Lung microvascular endothelial cell (primary cell): ENCODE results near the gene MUC22. TPM values are rescaled to one million over a fixed set of nuclear protein-coding genes. Genes with fewer than 3 reads are reported as not detected.
A peak's percentile ranks its signal among the peaks of the same experiment; 100 is the strongest.
"Not testable (repeated sequence)": the region's sequence is repeated elsewhere in the genome, so short reads cannot be mapped to it uniquely, and the experiment has no call there.

Experiments used
- DNase-seq, 2 donors: peaks; one replicate each; pipeline versions ENCODE4 v3.0.0 to v3.0.0-alpha.2; 2010; ENCODE audit warnings: low read depth in 2 of 2
- total RNA-seq: library from RNA; depleted of rRNA; stranded (reverse); fragments of >200 nt; gene quantifications from 2 replicates; pipeline ENCODE4 v1.2.1, GENCODE V29; 2014

The MUC22 gene
- total RNA-seq, 1 donor from 2014 or later: not detected

DNA sequence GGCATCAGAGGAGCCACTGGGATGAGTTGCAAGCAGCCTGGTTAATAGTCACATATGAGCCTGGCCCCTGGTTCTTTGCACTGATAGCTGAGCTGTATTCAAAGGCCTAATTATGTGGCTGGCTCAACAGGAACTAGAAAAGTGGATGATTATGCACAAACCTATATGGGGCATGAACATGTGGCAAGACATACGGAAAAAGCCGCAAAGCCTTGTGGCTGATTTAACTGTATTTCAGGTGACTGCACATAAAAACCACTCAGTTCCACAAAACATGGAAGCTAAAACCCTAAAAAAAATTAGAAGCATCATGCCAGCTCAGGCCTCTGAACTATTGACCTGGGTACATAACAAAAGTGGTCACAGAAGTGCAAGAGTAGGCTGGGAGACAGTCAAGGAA, 13.0 kb upstream of the MUC22 start:
- no peak for DNase-seq

DNA sequence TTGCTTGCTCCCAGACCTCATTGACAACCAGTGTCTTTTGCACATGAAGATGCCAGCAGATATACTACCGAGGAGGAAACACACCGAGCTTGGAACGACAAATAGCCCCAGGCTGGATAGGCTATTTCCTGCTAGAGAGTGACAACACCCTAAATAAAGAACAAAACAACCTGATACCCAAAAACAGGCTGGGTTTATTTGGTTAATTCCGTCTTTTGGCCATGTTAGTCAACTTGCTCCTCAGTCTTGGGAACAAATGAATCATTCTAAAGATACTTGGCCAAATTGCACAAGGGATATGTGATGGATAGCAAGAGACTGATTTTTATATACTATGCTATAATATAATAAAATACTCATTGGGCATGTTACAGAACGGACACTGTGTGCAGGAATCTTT, 11.5 kb upstream of the MUC22 start:
- no peak for DNase-seq

DNA sequence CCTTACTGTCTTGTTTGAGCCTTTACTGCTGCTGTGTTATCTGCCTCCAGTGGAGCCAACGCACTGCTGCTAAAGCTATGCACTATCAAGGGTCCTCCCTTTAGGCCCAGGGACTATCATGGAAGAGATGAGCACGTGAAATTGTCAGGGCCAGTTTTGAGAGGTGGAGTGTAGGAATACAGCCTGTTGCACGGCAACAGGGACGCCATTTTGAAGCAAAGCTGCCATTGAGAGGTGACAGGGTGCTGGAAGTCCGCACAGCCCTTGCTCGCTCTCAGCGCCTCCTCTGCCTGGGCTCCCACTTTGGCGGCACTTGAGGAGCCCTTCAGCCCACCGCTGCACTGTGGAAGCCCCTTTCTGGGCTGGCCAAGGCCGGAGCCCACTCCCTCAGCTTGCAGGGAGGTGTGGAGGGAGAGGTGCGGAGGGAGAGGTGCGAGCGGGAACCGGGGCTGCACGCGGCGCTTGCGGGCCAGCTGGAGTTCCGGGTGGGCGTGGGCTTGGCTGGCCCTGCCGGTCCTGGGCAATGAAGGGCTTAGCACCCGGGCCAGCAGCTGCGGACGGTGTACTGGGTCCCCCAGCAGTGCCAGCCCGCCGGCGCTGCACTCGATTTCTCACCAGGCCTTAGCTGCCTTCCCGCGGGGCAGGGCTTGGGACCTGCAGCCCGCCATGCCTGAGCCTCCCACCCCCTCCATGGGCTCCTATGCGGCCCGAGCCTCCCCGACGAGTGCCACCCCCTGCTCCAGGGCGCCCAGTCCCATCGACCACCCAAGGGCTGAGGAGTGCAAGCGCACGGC, 10.0 kb upstream of the MUC22 start:
- not testable (repeated sequence) for DNase-seq

DNA sequence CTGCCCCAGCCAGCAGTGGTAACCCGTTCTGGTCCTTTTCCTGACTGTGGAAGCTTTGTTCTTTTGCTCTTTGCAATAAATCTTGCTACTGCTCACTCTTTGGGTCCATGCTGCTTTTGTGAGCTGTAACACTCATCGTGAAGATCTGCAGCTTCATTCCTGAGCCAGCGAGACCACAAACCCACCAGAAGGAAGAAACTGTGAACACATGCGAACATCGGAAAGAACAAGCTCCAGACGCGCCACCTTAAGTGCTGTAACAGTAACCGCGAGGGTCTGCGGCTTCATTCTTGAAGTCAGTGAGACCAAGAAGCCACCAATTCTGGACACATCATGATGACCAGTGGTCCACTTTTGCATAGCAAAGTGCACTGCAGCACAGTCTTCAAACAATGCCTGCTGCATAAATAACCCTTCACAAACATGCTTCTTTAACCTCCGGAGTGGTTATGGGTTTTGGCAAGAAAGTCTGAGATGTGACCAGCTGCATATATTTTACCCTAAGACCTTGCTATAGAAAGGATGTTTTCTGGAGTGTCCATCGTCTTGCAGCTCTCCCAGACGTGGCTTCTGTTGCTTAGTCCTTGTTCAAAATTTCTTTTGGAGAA, 8.9 kb upstream of the MUC22 start:
- DNase-seq: no peak

DNA sequence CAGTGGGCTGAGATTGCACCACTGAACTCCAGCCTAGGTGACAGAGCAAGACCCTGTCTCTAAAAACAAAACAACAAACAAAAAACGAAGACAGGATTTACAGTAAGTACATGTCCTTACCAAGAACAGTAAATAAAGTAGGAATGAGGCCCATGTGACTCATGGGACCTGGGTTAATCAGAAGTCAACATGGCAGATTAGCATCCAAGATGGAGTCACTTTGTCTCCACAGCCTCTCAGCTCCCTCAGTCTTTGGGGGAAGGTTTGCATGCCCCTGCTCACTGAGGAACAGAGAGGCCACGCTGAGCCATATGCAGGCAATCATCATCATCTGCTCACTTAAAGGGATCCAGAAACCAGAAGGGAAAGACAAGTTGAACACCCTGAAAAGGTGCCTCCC, 7.8 kb upstream of the MUC22 start:
- DNase-seq: no peak

DNA sequence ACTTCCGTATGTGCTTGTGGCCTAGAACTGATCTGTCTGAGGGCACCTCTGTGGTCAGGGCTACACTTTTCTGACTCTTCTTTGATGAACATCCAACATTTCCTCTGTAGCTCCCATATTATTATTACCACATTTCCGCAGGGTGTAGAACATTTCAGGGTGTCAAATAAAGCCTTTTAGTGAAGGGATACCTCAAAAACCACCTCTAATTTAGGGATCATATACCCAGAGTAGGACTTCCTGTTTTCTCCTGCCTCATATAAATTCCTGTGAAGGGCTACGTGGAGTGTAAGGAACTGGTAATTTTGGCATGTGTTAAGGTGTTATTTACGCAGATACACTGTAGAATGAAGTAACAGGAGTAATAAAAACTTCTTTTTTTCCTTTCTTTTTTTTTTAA, 5.5 kb upstream of the MUC22 start:
- no peak for DNase-seq

DNA sequence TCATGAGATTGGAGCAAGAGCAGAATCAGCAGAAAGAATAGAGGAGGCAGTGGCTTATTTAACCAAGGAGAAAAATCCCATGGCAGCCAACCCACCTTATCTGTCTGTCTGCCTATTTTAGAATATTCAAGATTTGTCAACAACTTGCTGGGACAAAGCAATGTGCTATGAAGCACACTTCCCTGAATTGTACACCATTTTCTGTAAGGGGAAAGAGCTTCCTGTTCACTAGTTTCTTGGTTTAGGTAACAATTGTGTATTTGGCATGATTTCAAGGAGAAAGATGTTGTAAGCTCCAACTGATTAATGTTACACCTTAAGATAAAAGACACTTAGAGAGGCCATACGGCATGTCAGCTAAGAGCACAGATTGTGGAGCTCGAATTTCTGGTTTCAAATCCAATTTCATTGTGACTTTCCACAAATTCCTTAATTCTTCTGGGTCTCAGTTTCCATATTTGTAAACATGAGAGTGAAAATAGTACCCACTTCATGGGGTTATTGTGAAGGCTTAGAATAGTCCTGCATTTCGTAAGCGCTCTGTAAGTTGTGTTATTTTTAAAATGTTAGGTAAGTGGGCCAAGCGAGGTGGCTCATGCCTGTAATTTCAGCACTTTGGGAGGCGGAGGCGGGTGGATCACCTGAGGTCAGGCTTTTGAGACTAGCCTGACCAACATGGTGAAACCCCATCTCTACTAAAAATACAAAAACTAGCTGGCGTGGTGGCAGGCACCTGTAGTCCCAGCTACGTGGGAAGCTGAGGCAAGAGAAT, 4.8 kb upstream of the MUC22 start:
- peak in 1 of 2 donors; percentile 31 for DNase-seq

DNA sequence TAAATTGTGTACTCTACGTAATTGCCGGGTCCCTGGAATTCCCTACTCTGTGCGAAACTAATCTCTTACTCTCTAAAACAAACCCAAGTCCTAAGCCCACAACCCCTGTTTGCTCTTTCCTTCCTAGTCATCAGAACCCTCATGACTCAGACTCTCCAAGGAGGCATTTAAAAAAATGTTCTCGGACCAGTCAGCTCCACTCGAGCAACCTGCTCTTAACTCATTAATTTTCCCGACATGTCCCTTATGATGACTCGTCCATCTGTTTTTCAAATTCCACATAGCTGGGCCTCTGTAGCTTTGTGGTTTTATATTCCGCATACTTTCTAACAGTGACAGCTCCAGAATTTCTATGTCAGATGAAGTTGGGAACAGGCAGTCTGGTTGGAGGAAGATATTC, 2.6 kb upstream of the MUC22 start:
- peak in 1 of 2 donors; percentile 53 for DNase-seq

DNA sequence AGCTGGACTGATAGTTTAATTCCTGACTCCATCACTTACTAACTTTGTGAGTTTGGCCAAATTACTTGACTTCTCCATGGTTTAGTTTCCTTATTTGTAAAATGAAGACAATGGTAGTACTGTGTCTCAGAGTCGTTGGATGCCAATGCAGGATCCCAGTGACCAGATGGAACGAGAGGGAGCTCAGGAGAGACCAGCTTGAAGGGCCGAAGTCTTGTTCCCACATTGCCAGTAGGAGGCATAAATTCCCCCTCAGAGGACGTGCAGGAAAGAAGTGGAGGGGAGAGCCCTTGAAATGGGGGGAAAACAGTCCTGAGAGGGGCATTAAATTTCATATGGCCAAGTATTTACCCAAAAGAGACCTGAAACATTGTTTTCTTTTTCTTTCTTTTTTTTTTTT, 2.1 kb upstream of the MUC22 start:
- no peak for DNase-seq

DNA sequence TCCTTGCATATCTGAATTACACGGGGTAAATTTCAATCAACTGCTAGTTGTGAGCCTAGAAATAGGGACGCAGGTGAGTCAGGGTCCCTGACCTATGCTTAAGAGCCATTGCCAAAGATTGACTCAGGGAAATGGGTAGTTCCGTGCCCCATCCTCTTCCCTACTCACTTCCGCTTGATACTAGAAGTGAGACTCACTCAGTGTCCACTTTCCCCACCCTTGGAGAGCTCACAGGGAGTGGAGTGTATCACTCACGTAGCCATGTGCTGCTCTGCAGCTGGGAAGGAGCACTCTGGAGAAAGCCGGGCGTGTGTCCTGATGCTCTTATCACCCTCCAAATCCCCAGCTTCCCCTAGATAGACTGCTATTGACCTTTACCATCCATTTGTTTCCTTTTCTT, 543 bp upstream of the MUC22 start:
- no peak for DNase-seq

DNA sequence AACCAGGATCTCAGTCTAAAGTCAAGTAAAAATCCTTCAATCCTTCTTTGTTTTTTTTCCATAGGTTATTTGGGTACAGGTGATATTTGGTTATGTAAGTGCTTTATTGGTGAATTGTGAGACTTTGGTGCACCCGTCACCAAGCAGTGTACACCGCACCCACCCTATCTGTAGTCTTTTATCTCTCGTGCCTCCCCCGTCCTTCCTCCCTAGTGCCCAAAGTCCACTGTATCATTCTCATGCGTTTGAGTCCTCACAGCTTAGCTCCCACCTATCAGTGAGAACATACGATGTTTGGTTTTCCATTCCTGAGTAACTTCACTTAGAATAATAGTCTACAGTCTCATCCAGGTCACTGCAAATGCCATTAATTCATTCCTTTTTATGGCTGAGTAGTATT, 879 bp downstream of the MUC22 start:
- DNase-seq: no peak

DNA sequence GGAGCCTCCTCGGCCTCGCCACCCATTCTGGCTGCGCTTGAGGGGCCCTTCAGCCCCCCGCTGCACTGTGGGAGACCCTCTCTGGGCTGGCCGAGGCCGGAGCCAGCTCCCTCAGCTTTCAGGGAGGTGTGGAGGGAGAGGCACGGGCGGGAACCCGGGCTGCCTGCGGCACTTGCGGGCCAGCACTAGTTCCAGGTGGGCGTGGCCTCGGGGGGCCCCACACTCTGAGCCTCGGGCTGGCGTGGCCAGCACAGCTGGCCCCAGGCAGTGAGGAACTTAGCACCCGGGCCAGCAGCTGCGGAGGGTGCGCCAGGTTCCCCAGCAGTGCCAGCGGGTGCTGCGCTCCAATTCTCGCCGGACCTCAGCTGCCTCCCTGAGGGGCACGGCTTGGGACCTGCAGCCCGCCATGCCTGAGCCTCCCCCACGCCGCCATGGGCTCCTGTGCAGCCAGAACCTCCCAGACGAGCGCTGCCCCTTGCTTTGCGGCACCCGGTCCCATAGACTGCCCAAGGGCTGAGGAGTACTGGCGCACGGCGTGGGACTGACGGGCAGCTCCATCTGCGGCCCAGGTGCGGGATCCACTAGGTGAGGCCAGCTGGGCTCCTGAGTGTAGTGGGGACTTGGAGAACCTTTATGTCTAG, 6.5 kb downstream of the MUC22 start:
- DNase-seq: no peak

DNA sequence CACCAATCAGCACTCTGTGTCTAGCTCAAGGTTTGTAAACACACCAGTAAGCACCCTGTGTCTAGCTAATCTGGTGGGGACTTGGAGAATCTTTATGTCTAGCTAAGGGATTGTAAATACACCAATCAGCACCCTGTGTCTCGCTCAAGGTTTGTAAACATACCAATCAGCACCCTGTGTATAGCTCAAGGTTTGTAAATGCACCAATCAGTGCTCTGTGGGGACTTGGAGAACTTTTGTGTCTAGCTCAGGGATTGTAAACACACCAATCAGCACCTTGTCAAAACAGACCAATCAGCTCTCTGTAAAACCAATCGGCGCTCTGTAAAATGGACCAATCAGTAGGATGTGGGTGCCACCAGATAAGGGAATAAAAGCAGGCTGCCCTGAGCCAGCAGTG, 7.2 kb downstream of the MUC22 start:
- DNase-seq: not testable (repeated sequence)

DNA sequence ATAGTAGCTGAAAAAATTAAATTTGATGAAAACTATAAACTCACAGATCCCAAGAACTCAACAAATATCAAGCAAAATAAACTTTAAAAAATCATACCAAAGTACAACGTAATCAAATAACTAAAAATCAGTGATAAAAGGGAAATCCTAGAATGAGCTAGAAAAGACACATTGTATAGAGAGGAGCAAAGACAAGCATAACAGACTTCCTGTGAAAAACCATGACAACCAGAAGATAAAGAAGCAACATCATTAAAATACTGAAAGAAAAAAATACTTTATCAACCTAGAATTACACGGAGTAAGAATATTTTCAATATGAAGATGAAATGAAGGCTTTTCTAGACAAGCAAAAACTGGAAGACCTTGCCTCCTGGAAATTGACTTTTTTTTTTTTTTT, 9.8 kb downstream of the MUC22 start:
- no peak for DNase-seq

DNA sequence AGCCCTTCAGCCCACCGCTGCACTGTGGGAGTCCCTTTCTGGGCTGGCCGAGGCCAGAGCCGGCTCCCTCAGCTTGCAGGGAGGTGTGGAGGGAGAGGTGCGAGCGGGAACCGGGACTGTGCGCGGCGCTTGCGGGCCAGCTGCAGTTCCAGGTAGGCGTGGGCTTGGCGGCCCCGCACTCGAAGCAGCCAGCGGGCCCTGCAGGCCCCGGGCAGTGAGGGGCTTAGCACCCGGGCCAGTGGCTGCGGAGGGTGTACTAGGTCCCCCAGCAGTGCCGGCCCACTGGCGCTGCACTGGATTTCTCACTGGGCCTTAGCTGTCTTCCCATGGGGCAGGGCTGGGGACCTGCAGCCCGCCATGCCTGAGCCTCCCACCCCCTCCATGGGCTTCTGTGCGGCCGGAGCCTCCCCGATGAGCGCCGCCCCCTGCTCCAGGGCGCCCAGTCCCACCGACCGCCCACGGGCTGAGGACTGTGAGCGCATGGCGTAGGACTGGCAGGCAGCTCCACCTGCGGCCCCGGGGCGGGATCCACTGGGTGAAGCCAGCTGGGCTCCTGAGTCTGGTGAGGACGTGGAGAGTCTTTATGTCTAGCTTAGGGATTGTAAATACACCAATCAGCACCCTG, 10.5 kb downstream of the MUC22 start:
- not testable (repeated sequence) for DNase-seq

DNA sequence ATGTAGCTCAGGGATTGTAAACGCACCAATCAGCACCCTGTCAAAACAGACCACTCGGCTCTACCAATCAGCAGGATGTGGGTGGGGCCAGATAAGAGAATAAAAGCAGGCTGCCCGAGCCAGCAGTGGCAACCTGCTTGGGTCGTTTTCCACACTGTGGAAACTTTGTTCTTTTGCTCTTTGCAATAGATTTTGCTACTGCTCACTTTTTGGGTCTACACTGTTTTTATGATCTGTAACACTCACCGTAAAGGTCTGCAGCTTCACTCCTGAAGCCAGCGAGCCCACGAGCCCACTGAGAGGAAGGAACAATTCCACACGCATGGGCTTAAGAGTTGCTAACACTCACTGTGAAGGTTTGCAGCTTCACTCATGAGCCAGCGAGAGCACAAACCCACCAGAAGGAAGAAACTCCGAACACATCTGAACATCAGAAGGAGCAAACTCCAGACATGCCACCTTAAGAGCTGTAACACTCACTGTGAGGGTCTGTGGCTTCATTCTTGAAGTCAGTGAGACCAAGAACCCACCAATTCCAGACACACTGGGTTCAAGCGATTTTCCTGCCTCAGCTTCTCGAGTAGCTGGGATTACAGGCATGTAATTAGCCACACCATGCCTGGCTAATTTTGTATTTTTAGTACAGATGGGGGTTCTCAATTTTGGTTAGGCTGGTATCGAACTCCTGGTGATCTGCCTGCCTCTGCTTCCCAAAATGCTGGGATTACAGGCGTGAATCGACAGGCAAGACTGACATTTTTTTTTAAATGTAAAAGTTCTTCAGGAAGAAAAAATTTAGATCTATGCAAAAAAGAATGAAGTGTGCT, 11.6 kb downstream of the MUC22 start:
- DNase-seq: not testable (repeated sequence)

DNA sequence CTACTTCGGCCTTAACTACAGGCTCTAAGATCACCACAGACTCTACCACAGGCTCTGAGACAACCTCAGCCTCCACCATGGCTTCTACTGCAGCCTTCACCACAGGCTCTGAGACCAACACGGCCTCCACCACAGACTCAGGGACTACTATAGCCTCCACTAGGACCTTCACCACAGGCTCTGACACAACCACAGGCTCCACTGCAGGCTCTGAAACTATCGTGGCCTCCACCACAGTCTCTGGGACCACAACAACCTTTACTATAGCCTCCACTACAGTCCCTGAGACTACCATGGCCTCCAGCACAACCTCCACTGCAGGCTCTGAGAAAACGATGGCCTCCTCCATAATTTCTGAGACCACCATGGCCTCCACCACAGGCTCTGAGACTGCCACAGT, 15.3 kb downstream of the MUC22 start:
- no peak for DNase-seq

DNA sequence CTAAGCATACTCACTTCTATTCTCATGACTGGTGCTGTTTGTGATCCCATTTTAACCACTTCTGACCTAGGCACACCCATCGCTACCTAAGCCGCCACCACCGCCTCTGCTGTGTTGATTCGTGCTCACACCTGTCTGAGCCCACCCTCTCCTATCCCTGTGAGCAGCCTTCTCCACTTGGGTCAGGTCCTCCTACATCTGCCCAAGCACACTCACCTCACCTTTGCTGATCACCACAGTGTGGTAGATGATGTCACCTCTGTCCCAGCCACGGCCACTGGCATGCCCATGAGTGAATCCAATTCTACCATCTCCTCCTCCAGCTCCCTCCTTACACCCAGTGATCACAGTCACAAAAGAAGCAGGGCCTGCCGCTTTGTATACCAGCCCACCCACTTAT, 20.8 kb downstream of the MUC22 start:
- DNase-seq: no peak

DNA sequence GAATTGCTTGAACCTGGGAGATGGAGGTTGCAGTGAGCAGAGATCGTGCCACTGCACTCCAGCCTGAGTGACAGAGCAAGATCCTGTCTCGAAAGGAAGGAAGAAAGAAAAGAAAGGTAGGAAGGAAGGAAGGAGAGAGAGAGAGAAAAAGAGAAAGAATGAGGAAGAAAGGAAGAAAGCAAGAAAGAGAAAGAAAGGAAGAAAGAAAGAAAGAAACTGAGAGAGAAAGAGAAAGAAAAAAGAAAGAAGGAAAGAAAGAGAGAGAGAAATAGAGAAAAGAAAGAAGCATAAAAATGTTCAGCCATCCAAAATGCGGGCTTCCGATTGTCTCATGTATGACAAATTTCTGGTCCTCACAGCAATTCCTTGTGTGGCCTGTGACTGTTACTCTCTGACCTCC, 22.8 kb downstream of the MUC22 start:
- DNase-seq: no peak

DNA sequence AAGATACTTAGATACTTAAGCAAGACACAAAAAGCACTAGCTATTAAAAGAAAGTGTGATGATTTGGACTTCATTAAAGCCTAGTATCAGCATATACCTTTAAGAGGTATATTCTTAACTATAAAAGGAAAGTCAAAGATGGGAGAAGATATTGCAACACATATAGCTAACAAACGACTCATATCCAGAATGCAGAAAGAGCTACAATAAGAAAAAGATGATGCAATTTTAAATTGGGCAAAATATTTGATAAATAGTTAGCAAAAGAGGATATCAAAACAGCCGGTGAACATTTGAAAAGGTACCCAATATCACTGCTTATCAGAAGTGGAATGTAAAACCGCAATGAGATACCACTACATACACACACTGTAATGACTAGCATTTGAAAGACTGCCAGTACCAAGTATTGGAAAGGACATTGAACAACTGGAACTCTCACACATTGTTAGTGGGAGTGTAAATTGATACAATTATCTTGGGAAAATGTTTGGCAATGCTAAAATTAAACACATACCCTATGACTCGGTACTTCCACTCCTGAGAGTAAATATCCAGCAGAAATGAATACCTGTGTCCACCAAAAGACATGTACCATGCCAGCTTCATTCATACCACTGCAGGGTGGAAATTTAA, 25.7 kb downstream of the MUC22 start:
- DNase-seq: no peak
